Stimulated activated CD4-positive, alpha-beta T cell treated with anti-CD3 and anti-CD28 coated beads, Interleukin-2, amount 100 ng/mL, for 4 hours (primary cell): Measurements from ENCODE around the gene UBE2O.
"Not testable (repeated sequence)": the region's sequence is repeated elsewhere in the genome, so short reads cannot be mapped to it uniquely, and the experiment has no call there.

ENCODE experiments used
- DNase-seq: peaks from one replicate; pipeline ENCODE4 v3.0.0-alpha.2; 2020; ENCODE audit warnings: low read depth

UBE2O gene

GRCh38 chr17:76370261-76370993 lies 82.5 kb downstream of the UBE2O start:
- no peak for DNase-seq

GRCh38 chr17:76369804-76370203 lies 83.1 kb downstream of the UBE2O start:
- no peak for DNase-seq

- no peak for DNase-seq
Measured at GRCh38 chr17:76369379-76369778, 83.6 kb downstream of the UBE2O start.

DNA sequence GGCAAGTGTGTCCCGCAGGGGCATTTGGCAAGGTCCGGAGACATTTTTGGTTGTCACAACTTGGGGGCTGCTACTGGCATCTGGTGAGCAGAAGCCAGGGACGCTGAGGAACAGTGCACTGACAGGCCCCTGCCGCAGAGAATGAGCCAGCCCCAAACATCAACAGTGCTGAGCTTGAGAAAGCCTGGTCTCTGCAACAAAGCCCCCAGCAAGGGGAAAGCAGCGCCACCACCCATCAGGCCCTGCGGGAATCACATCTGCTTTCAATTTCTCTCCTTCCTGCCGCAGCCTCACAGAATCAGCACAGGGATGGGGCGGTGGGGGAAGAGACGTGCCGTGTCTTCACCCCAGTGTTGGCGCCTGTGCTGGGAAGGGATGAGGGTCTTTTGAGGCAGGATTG lies 84.4 kb downstream of the UBE2O start:
- no peak for DNase-seq

- no peak for DNase-seq
Measured at GRCh38 chr17:76367642-76368041, 85.3 kb downstream of the UBE2O start.

DNA sequence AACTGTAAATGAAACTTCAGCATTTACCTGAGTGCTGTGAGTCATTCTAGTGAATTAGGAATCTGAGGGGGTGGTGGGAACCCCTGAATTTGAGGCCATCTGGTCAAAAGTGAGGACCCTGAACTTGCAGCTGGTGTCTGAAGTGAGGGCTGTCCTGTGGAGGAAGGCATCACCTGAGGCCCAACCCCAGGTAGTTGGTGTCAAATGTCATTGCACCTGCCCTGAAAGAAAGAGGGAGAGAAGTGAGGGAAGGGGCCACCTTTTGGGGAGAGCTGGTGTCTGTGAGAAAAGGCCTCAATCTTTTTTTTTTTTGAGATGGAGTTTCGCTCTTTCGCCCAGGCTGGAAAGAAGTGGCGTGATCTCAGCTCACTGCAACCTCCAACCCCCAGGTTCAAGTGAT lies 86.7 kb downstream of the UBE2O start:
- DNase-seq = no peak

DNA sequence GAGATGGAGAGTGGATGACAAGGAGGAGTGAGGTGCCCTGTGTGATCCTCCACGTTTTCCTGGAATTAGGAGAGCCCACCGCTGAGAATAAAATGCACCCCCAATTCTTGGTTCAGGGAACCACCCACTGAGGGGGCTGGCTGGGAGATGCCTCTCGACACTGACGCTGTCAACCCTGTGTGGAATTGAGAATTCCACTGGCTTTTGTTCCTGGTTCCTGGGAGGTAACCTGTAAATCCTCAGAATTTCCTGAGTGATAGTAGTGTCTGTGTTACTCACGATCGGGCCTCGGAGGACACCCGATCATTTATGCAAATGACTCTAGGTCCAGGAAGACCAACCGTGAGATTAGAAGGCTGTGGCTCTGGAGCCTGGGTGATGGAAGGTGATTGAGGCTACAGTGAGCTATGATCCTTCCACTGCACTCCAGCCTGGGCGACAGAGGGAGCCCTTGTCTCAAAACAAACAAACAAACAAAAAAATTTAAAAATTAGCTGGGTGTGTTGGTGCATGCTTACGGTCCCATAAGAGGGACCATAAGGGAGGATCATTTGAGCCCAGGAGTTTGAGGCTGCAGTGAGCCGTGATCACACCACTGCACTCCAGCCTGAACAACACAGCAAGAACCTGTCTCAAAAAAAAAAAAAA lies 87.6 kb downstream of the UBE2O start:
- no peak for DNase-seq

- DNase-seq = no peak
Measured at GRCh38 chr17:76363107-76363842, 89.7 kb downstream of the UBE2O start.

GRCh38 chr17:76360461-76360860 lies 92.5 kb downstream of the UBE2O start:
- no peak for DNase-seq

GRCh38 chr17:76359776-76360175 lies 93.2 kb downstream of the UBE2O start:
- not testable (repeated sequence) for DNase-seq

DNA sequence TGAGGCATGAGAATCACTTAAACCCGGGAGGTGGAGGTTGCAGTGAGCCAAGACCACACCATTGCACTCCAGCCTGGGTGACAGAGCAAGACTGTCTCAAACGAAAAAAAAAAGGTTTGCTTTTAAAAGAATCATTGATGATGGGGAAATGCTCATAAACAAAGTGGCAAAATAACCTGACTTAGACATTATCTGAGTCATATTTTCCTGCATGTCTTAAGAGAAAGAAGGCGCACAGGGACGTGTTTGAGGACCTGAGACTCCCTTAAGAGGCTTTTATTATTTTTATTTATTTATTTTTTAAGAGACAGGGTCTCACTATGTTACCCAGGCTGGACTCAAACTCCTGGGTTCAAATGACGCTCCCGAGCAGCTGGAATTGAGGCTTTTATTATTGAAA lies 93.6 kb downstream of the UBE2O start:
- no peak for DNase-seq

GRCh38 chr17:76357597-76358158 lies 95.3 kb downstream of the UBE2O start:
- no peak for DNase-seq

DNA sequence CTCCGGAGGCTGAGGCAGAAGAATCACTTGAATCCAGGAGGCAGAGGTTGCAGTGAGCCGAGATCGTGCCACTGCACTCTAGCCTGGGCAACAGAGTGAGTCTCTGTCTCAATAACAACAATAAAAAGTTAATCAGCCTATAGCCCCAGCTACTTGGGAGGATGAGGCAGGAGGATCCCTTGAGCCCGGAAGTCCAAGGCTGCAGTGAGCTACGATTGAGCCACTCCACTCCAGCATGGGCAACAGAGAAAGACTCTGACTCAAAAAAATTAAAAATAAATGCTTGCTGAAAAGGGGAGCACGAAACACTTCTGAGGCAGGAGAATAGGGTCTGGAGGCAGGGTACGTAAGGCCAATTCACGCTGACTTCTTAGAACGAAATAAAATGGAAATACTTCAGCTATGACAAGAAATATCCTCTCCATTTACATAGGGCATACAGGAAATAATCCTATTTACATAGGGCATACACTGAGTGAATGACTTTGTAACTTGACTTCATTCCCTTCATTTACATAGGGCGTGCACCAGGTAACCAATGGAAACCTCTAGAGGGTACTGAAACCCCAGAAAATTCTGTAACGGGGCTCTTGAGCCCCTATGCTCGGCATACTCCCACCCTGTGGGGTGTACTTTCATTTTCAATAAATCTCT lies 96.0 kb downstream of the UBE2O start:
- no peak for DNase-seq

- DNase-seq = no peak
Measured at GRCh38 chr17:76354747-76355310, 98.1 kb downstream of the UBE2O start.

DNA sequence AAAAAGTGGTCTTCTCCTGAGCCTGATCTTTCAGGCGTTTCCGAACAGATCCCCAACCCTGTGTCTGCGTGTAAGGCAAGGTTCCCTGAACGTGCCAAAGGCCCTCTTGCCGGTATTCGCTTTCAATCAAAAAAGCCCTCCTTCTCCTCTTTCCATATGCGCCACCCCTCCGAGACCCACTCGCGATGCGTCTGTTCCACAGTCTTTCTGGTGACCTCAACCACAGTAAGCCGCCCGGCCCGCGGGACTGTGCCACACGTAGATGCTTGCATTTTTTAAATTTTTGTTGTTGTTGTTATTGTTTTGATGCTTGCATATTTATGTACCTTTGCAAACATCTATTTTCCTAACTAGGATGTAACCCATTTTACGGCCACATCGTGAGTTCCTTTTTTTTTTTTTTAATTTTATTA lies 98.6 kb downstream of the UBE2O start:
- no peak for DNase-seq

DNA sequence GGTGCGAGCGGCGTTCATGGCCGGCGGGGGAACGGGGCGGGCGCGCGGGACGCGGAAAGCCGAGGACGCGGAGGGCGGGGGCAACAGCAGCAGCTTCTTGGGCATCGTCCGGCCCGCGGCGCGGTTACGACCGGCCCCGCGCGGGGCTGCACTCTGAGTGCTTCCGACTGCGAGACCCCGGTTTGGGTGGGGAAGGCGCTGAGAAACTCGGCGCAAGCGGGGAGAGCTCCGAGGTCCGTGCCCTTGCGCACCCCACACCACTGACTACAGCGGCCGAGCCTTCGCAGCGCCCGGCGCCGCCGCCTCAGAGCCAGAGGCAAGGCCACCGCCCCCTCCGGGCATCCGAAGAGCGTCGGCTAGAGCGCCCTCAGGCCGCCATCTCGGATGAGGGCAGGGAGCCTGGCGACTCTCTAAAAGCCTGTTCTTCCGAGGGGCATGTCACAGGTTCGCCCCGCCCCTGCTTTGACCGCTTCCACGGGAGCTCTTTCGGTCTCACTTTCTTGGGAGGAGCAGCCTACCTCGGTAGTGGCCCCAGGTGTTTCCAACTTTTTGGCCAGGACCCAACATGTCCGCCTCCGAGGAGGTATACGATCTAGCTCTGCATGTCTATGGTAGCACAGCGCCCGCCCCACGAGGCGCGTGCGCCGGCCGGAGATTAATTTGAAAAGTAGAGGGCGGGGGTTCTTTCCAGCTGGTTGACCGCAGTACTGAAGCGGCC lies 99.2 kb downstream of the UBE2O start, which contains the start of gene PRPSAP1:
TSS of gene PRPSAP1 (minus strand) at position 318 of the 718 bp plus-strand sequence. CDS start at position 105, 213 bp downstream.
- DNase-seq = peak; percentile 64

GRCh38 chr17:76353004-76353598 lies 99.9 kb downstream of the UBE2O start:
- no peak for DNase-seq

GRCh38 chr17:76351526-76352071 lies 101.4 kb downstream of the UBE2O start:
- no peak for DNase-seq

- no peak for DNase-seq
Measured at GRCh38 chr17:76350463-76350862, 102.5 kb downstream of the UBE2O start.

DNA sequence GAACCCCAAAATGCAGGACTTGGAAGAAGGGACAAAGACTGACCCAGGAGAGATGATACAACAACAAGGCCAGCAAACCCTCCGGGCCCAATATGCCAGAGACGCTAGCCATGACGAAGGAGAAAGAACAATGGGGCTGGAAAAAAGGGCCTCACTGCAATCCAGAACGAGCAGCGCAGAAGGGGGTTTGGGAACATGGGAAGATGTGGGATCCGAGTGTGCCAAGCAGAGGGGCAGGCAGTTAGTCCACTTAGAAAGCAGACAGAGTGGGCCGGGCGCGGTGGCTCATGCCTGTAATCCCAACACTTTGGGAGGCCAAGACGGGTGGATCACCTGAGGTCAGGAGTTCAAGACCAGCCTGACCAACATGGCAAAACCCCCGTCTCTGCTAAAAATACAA lies 106.0 kb downstream of the UBE2O start:
- not testable (repeated sequence) for DNase-seq
